Measurements from ENCODE around the gene KRT5.
"Not testable (repeated sequence)": the region's sequence is repeated elsewhere in the genome, so short reads cannot be mapped to it uniquely, and the experiment has no call there.

The KRT5 gene

DNA sequence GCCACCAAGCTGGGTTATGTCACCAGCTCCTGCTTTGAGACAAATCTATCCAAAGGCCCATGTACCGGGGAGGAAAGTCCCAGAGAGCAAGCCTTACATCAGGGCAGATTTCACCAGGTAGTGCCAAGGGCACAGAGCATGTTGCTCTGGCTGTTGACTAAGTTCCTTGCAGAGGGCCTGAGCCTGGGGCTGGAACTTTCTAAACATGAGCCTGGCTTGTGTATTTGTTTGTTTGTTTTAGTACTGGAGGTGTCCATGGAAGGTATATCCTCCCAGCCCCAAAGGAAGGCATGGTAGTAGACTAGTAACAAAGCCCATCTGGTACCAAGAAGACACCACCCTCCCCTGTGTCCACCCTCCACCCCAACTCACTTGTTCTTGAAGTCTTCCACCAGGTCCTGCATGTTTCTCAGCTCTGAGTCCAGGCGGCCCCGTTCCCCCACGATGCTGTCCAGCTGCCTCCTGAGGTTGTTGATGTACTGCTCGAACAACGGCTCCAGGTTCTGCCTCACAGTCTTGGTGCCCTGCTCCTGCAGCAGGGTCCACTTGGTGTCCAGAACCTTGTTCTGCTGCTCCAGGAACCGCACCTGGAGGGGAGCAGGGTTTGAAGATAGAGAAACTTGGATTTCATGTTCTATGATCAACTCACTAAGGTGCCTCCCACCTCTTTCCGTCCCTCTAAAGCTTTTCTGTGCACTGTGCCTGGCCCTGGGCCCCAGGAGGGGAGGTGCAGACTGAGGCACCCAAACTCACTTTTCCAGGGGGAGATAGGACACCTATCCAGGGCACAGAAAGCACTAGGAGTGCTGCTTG is 1.4 kb downstream of the KRT5 start:
- DNase-seq: no peak

DNA sequence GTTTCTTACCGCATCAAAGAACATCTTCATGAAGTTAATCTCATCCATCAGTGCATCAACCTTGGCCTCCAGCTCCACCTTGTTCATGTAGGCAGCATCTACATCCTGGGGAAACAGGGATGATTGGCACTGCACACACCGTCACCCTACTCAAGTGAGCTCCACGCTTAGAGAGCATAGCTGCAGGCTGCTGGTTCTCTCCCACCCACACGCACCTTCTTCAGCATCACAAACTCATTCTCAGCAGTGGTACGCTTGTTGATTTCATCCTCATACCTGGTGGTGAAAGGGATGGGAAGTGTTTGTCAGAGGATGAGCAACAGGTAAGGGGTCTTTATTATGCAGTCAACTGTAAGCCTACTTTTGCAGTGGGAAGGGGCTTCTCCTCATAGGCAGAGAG is 2.3 kb downstream of the KRT5 start:
- DNase-seq: no peak

DNA sequence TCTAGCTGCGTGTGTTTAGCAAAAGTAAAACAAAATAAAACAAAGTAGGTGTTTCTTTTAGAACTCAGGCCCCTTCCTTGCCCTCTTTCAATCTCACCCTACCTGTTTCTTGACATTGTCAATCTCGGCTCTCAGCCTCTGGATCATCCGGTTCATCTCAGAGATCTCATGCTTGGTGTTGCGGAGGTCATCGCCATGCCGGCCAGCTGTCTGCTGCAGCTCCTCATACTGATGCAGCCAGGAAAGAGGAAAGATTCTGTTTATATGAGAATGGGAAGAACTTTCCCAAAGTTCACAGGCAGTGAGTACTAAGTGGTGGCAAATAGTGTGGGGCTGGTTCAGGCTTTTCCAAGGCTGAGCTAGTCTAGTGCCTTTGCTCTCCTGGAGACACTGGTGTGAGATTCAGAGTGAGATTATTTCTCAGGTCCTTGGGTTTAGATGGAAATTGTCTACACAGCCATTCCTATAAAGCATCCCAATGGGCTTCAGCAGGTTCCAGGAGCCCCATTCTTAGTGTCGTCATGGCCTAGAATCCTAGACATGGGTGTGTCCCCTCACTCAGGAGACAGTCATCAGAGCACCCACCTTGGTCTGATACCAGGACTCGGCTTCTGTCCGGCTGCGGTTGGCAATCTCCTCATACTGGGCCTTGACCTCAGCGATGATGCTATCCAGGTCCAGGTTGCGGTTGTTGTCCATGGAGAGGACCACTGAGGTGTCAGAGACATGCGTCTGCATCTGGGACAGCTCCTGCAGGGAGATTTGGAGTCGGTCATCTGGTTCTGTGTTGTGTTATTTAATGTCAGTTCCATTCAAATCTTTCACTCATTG is 3.0 kb downstream of the KRT5 start:
- no peak for DNase-seq

DNA sequence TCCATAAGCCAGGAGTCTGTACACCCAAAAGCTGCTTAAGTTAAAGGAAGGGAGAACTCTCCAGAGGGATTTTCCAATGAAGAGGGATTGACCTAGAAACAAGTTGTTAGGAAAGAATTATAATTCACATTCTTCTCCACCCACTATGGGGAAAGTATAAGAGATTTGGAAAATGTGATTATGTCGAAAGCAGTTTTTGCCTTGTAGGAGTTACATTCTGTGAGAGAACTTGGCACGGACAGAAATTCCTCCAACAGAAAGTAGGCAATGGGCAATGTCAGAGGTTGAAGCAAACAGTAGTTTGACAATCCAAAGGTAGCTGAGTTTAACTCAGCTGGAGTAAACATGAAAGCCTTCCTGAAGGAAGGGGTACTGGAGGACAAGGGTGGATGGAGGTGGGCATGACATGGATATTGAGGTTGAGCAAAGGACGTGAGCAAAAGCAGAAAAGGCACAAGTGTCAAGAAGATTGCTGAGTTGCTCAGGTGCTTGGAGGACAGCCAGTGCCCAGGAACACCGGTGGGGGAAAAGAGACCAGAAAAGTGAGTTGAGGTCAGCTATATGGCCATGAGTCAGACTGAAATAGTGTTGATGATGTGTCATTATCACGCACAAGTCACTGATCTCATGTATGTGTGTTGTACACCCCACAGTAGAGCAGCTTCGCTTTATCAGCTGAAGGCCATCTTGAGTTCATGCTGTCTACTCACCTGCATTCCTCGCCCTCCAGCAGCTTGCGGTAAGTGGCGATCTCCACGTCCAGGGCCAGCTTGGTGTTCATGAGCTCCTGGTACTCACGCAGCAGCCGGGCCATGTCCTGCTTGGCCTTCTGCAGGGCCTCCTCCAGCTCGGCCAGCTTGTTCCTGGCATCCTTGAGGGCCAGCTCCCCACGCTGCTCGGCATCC is 4.0 kb downstream of the KRT5 start:
- DNase-seq: no peak

DNA sequence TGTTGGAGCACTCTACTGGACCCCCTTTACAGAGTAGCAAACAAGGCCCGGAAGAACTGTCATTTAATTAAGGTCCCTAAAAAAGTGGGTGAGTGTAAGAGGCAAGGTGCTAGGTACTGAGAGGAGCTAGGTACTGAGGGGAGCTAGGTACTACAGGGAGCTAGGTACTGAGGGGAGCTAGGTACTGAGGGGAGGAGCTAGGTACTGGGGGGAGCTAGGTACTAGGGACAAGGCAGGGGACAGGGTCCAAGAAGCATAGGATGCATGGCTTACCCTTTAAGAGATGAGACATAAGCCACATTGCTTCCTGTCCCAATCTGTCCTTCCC is 4.9 kb downstream of the KRT5 start:
- DNase-seq: no peak

DNA sequence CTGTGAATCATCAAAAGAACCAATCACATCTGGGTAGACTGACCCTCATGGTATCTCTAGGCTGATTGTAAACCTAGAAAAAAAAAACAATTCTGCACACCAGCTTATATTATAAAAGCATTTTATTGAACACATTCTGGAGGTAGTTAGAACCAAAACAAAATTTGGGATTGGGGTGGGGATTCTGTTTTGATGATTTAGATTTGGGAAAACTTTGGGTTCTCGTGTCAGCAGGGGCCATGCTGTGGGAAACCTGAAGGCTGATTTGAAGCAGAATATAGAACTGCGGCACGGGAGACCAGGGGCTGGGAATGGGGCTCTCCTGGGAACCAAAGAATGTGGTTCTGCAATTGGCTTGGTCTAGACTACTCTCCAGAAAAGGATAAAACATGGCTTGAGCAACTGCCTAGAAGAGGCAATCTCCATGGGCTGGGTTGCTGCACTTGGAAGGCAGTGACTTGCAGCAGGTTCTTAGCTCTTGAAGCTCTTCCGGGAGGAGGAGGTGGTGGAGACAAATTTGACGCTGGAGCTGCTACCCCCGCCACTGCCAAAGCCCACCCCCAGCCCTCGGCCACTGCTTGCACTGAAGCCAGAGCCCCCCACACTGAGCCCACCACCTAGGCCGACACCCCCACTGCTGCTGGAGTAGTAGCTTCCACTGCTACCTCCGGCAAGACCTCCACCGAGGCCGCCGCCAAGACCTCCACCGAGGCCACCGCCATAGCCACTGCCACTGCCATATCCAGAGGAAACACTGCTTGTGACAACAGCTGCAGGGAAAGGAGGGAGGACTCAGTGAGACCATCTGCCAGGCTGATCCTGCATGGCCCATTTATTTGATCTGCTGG is 5.5 kb downstream of the KRT5 start:
- DNase-seq: no peak

DNA sequence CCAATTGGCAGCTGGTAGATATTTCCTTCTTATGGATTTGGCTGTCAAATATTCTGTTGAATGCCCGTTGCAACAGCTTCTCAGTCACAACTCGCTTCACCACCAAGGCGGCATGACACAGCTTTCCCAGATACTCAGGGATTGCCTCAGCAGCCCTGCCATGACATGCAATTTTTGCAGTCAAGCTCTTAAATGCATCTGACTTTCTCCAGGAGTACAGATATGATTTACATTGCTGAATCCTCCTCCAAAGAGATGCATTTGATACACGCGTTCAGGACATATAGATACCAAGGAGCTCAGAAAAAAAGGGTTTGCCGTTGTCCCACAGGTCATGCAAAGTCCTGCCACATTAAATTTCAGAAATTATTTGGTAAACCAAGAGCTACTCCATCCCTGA is 6.5 kb downstream of the KRT5 start:
- DNase-seq: no peak

DNA sequence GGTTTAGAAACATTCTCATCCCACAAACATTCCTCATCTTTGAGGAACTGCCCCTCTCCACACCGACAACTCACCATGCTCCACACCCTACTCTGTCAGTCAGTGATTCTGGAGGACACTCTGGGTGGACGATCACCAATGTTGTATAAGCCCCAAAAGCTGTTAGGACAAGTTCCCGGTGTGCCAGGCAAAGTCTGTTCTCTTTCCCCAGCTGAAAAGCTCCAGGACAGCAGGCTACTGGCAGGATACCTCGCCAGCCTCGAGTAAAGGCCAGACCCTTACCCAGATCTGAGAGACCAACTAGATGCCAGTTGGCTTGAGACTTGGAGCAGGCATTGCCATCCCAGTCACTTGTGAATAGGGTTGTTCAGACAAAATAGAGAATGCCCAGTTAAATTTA is 12.0 kb downstream of the KRT5 start:
- DNase-seq: no peak

DNA sequence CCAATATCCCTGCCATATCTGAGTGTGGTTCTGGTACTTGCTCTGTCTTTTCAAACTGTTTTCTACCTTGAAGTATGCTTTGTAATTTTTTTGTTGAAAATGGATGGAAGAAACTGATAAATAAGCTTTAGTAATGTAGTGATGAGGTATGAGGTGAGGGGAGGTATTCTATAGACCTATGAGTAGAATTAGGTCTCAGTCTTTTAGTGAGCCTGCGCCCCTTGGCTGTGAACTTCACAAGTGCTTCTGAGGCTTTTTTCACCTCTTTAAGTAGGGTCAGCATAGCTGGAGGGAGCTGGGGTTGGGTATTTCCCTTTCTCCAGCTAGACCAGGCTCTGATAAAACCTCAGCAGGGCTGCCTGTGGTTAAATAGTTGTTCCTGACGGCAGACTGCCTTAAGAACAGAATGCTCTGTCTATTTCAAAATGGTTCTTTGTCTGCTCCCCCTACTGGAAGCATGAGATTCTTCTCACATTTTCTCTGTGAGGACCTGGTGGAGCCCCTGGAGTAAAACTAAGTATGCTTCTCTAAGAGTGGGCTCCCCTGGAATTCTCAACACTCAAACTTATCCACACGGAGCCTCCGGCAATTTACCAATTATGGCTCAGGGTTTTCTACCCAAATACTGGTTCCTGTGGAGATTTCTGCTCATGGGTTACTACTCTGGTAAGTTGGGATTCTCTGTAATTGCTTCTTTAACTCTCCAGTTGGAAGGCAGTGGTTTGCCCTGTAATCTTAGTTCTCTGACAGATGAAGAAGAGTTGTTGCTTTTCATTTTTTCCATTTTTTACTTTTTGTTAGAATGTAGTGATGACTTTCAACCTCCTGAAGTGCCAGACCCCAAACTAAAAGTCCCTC is 13.1 kb downstream of the KRT5 start:
- no peak for DNase-seq

DNA sequence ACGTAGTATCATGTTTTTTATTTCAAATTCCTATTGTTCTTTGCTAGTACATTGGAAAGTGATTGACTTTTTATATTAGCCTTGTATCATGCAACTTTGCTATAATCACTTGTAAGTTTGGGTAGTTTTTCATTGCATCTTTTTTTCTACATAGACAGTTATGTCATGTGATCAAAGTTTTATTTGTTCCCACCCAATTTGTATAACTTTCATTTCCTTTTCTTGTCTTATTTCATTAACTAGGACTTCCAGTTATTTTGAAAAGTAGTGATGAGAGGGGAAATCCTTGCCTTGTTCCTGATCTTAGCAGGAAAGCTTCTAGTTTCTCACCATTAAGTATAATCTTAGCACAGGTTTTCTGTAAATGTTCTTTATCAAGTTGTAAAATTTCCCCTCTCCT is 17.3 kb downstream of the KRT5 start:
- no peak for DNase-seq

DNA sequence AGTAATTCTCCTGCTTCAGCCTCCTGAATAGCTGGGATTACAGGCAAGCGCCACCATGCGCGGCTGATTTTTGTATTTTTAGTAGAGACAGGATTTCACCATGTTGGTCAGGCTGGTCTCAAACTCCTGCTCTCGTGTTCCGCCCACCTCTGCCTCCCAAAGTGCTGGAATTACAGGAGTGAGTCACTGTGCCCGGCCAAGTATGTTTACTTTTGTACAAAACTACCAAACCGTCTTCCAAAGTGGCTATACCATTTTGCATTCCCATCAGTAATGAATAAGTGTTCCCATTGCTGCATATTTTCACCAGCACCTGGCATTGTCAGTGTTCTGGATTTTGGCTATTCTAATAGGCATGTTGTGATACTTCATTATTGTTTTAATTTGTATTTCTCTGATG is 18.7 kb downstream of the KRT5 start:
- no peak for DNase-seq

DNA sequence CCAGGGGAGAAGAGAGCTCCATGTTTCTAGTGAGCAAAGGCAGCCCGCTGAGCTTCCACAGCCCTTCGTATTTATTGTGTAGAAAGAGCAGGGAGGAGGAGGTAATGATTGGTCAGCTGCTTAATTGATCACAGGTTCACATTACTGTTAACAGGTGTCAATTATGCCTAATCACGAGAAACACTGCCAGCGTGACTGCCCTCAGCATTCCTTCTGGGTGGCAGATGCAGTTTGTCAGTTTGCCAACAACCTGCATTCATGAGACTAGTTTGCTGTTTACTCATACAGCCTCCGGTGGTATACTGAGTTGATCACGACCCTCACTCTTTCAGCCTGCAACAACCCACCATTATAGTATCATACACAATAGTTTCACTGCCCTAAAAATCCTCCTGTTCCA is 19.6 kb downstream of the KRT5 start:
- DNase-seq: not testable (repeated sequence)

DNA sequence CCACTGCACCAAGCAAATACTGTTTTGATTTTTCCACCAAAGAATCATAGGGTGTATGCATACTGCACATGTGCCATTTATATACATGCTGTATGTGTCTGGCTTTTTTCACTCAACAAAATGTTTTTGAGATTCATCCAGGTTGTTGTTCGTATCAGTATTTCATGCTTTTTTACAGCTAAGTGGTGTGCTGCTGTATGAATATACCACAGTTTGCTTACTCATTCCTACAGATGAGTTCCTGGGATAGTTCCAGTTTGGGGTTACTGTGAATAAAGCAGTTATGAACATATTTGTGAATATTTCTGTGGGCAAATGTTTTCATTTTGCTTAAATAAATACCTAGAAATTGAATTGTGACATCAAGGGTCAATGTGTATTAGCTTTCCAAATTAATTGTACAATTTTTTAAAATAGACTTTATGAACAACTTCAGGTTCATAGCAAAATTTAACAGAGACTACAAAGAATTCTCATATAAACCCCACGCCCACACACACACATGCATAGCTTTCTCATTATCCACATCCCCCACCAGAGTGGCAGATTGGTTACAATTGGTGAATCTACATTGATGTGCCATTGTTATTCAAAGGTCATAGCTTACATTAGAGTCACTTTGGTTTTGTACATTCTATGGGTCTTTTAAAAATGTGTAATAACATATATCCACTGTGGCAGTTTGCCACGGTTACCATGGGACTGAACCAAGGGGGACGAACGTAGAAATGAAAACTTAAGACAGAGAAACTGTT is 20.2 kb downstream of the KRT5 start:
- no peak for DNase-seq

DNA sequence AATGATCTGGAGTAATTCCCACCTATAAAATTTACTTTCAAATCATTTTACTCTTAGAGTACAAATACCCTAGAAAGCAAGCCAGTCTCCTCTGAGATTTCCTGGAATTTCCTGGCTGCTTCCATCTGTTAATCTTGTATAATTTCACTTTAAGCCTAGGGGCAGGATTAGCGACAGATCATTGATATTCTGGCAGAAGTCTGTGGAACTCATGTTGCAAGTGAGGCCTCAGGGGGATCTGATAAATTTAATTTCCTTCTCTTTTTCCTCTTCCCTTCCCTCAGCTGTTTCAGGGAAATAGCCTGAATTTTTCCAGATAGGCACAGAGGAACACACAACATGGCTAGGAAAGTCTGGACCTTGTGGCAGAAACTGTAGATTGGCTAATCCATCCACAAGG is 21.2 kb downstream of the KRT5 start:
- no peak for DNase-seq

DNA sequence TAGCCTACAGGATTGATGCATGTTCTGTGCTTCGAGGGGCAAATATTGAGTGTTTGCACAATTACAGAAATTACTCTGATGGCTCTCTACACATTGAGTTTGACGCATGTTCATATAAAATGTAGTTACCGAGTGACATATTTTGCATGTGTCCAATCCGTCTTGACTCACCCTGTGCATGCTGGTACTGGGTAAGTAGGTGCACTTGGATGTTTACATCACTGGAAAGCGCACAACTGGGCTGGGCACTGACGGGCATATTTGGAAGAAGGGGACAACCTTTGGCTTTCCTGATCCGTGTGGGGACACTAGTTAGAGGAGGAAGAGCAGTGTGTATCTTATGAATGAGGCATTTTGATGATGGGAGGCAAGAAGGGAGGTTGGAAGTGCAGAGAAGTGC is 22.2 kb downstream of the KRT5 start:
- DNase-seq: no peak

DNA sequence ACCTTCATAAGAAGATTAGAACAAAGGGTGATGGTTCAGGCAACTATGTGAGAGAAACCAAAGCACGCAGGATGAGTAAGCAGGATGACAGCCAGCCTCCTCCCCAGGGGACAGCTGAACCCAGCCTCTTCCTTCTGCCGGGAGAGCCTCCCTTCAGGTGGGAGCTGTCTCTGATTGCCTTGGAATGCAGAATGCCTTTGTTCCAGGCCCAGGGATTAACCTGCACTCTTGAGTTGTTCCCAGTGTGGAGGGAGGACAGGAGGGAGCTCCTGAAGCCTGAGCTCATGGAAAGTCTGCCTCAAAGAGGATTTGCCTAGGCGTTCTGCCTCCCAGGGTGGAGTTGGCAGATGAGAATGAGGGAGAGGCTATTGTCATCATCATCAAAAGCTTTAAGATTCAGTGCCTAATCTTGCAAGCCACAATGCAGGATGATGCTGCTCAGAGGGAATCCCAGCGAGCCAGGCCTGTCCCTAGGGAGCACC is 23.6 kb downstream of the KRT5 start:
- no peak for DNase-seq

DNA sequence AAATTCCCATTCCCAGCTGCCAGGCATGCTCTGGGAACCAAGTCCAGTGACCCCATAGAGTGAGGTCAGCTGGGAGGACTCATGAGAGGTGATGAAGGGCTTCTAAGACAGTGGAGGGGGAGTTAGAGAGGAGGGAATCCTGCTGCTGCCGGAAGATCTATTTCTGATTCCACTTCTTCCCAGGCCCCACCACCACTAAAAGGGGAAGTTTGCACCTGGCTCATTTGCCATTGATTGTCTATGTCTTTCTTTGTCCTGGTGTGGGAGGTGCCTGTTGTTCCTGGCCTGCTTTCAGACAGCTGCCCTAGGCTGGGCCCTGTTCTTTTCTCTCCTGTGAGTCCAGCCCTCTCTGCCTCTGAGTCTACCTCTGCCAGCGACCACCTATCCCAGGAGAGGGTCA is 24.1 kb downstream of the KRT5 start:
- DNase-seq: no peak

DNA sequence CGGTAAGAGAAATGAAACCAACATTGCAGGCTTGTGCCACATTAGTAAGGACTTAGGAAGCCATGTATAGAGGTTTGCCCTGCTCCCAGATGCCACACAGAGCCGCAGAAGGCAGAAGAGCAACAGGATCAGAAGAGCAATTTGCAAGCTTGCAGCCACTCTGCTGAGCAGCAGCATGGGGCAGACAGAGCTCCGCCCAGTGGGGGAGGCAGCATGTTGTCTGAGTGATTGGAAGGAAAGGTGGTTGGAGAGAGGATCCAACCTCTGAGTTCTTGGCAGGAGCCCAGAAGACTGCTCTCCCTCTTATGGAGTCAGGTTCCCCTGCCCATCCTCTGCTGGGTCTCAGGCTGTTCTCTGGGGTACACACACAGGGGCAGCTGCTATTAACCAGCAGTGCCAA is 24.8 kb downstream of the KRT5 start:
- no peak for DNase-seq

DNA sequence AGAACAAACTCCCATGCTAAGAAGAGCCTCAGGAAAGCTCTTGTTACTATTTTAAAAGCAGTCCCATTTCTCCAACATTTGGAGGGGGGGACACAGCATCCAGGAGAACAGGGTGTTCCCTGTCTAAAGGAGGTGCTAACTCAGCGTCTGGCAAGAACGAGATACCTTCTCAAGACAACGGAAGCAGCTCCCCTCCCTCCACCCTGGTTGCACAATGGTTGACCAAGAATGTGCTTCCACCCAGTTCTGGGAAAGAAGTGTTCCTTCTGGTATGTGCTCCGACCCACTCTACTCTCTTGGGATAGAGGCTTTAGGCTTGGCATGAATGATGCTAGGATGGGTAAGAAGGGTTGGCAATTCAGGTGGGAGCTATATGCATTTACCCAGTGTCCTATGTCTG is 25.7 kb downstream of the KRT5 start:
- DNase-seq: no peak

DNA sequence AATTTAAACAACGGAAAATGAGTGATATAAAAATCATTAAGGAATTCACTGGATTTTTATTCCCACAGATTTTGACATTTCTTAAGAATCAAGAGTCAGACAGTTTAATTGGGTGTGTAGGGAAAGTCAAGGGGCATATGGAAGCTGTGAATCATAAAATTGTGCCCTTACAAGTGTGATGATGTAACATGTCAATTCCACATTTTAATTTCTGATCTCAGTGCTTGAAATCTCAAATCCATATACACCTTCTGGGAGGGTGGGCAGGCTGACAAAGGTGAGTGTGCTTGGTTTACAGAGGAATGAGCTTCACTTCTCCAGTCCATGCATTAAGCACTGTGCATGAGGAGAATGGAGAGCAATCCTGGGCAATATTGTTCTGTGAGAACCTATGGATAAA is 26.1 kb downstream of the KRT5 start:
- DNase-seq: no peak

DNA sequence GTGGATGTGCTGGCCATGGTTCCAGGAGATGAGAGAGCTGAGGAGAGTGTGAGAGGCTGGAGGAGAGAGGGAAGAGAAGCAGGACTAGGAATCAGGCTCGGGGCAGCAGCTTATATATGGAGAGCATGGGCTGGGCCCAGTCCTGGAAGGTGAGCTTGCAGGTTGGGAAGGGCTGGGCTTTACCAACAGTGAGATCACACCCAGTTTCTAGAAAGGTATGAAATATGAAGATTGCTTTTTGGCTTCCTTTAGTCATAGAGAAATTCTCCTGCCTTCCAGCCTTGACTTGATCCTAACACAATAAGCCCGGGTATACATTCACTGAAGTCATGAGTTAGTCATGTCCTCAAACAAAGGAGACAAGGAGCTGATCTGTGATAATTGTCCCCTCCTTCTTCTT is 27.0 kb downstream of the KRT5 start, which contains the start of gene KRT6A:
KRT6A (minus strand) TSS at position 86 of the 400 bp plus-strand sequence; CDS start at position 17, 69 bp downstream.
- no peak for DNase-seq

Measured in right forelimb (tissue), 1 donor.